Nephron (organoid): ENCODE measurements around the gene ZBTB42.
A peak's percentile ranks its signal among the peaks of the same experiment; 100 is the strongest.

Source experiments
- H3K27ac Mint-ChIP-seq, 3 experiments: 2 replicates each; pipeline ENCODE4 v1.8.0; 2020; ENCODE audit warnings: mixed read lengths in 3 of 3, mild to moderate bottlenecking in 2 of 3, moderate library complexity in 1 of 3
- H3K27me3 Mint-ChIP-seq: 2 replicates; pipeline ENCODE4 v1.8.0; 2021; ENCODE audit warnings: low read depth, mild to moderate bottlenecking, moderate library complexity, mixed read lengths
- H3K36me3 Mint-ChIP-seq: 2 replicates; pipeline ENCODE4 v1.8.0; 2020; ENCODE audit warnings: low read depth, mixed read lengths
- H3K4me1 Mint-ChIP-seq: 2 replicates; pipeline ENCODE4 v1.8.0; 2020; ENCODE audit warnings: mixed read lengths
- H3K4me3 Mint-ChIP-seq, 3 experiments: 2 replicates each; pipeline ENCODE4 v1.8.0; 2020; ENCODE audit warnings: mild to moderate bottlenecking in 3 of 3, mixed read lengths in 3 of 3, moderate library complexity in 2 of 3
- H3K9me3 Mint-ChIP-seq: 2 replicates; pipeline ENCODE4 v1.8.0; 2020; ENCODE audit warnings: mixed read lengths
- CTCF ChIP-seq, 3 experiments: fragments of 200-600 bp; sonication (generic); IDR thresholded peaks; one replicate each; pipeline ENCODE4 v1.5.0; 2021; ENCODE audit warnings: antibody characterized with exemption in 3 of 3; ENCODE audit not compliant: unreplicated experiment in 3 of 3

ZBTB42 gene

GRCh38 chr14:104821229-104821945 lies 20.5 kb downstream of the ZBTB42 start:
- H3K4me1 Mint-ChIP-seq = peaks cover 5% of the 10 kb centered on the region
- H3K27me3 Mint-ChIP-seq = peaks cover 27% of the 10 kb centered on the region
- peaks cover 4% of the 10 kb centered on the region for H3K9me3 Mint-ChIP-seq
- H3K4me3 Mint-ChIP-seq = peak overlapping the region in 1 of 3 experiments; percentile 38
- H3K27ac Mint-ChIP-seq = no peak overlapping the region
- H3K36me3 Mint-ChIP-seq = no peaks in the 10 kb centered on the region
- no peak for TF ChIP-seq CTCF (IDR thresholded peaks at IDR 0.05; ENCODE audit: unreplicated experiment in 3 of 3)

DNA sequence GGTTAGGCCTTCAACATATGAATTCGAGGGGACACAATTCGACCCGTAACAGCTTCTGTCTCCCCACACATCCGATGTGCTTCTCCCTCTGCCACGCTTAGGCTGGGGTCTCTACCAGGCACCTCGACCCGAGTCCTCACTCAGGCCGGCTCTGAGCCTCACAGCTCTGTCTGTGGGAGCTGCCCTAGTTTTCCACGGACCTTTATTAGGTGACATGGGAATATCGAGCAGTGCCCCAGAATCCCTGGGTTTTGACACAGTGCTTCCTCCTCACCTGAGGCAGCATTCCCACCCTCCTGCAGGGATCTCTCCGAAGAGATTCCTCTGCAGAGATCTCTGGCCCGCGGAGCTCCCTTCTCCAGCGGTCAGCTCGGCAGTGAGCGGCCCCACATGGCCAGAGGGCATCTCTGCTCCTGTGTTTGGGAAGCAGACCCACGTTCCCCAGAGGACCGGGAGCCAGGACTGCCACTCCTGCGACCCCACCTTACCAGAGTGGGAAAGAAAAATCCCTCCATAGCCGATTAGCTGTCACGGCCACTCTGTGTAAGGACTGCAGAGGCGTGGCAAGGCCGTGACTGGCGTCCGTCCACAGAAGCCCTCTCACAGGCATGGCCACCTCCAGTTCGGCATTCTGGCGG lies 21.2 kb downstream of the ZBTB42 start:
- TF ChIP-seq CTCF (IDR thresholded peaks at IDR 0.05; ENCODE audit: unreplicated experiment in 3 of 3) = no peak
- H3K4me3 Mint-ChIP-seq = peak overlapping the region in 1 of 3 experiments; percentile 38
- peaks cover 4% of the 10 kb centered on the region for H3K9me3 Mint-ChIP-seq
- H3K4me1 Mint-ChIP-seq = no peaks in the 10 kb centered on the region
- peaks cover 31% of the 10 kb centered on the region for H3K27me3 Mint-ChIP-seq
- no peak overlapping the region for H3K27ac Mint-ChIP-seq
- no peaks in the 10 kb centered on the region for H3K36me3 Mint-ChIP-seq

DNA sequence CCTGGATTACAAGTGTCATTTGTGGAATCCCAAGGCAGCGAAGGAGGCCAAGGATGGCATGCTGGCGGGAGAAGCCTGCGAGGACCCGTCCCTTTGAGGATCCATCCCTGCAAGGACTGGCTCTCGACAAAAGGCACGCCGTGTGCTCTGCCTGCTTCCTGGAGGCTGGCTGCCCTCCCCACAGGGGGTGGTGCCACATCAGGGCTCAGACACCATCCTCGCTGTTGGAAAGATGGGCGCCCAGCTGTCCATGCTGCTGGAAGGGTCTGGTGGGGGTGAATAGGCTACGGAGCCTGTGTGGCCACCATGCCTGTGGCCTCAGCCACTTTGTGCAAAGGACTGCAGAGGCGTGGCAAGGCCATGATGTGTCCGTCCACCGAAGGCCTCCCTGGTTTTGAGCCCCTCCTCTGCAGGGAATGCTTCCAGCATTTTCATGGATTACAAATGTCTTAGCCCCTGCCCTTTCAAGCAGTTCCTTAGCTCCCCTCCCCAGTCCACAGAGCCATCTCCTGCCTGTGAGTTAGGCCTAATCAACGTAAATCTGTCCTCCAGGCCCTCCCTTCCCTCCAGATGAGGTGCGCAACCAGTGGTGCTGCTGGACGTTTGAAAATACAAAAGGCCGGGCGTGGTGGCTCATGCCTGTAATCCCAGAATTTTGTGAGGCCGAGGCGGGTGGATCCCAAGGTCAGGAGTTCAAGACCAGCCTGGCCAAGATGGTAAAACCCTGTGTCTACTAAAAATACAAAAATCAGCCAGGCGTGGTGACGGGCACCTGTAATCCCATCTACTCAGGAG lies 22.1 kb downstream of the ZBTB42 start:
- Mint-ChIP-seq H3K9me3 (peaks cover 4% of the 10 kb centered on the region), H3K27ac (no peak overlapping the region), H3K4me3 (no peak overlapping the region), H3K4me1 (no peaks in the 10 kb centered on the region), H3K27me3 (peaks cover 33% of the 10 kb centered on the region), H3K36me3 (no peaks in the 10 kb centered on the region)
- no peak for TF ChIP-seq CTCF (IDR thresholded peaks at IDR 0.05; ENCODE audit: unreplicated experiment in 3 of 3)

DNA sequence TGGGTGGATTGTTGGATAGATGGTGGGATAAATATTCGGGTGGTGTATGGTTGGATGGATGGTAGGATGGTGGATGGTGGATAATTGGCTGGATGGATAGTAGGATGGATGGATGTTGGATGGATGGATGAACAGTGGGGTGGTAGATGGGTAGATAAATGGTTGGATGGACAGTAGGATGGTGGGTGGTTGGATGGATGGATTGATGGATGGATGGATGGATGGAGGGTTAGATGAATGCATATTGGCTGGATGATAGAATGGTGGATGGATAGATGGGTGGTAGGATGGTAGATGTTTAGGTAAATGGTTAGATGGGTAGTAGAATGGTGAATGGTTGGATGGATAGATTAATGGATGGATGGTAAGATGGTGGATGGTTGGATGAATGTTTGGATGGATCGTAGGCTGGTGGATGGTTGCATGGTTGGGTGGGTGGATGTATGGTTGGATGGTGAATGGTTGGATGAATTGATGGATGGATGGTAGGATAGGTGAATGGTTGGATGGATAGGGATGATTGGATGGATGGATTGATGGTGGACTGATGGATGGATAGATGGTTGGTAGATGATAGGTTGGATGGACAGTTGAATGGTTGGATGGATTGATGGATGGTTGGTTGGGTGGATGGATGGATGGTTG lies 23.6 kb downstream of the ZBTB42 start:
- H3K9me3 Mint-ChIP-seq = peaks cover 4% of the 10 kb centered on the region
- no peak for TF ChIP-seq CTCF (IDR thresholded peaks at IDR 0.05; ENCODE audit: unreplicated experiment in 3 of 3)
- H3K36me3 Mint-ChIP-seq = no peaks in the 10 kb centered on the region
- peaks cover 33% of the 10 kb centered on the region for H3K27me3 Mint-ChIP-seq
- no peaks in the 10 kb centered on the region for H3K4me1 Mint-ChIP-seq
- H3K4me3 Mint-ChIP-seq = peak overlapping the region; percentile 59 to 84 (median 77)
- no peak overlapping the region for H3K27ac Mint-ChIP-seq

DNA sequence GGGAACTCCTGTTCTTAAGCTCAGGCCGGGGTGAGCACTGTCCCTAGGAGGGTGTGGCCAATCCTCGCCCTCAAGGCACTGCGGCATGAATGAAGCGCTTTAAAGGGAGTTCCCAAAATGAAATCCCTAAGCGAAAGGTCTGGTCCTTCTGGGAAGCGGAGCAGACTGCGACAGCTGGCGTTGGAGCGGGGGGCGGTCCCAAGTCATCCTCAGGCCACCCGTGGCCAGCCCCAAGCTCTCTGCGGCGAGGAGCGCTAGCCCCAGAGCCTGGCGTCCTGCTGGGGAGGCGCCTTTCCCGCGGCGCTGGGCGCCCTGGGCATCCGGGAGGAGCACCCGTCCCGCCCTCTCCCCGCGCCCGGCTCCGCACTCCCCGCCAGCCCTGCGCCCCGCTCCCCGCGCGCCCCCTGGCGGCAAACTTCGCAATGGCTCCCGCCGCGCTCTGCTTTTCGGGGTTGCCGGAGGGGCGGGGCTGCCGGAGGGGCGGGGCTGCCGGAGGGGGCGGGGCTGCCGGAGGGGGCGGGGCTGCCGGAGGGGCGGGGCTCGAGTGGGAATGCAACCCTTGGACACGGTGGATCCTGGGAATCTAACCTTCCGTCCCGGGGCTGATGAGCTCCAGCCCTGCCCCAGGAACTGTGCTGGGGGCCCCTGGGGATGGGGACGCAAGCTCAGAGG lies 25.4 kb downstream of the ZBTB42 start:
- Mint-ChIP-seq H3K4me3 (peak overlapping the region; percentile 81 to 86 (median 84)), H3K27me3 (peaks cover 33% of the 10 kb centered on the region), H3K27ac (no peak overlapping the region), H3K36me3 (no peaks in the 10 kb centered on the region), H3K9me3 (peaks cover 4% of the 10 kb centered on the region), H3K4me1 (no peaks in the 10 kb centered on the region)
- TF ChIP-seq CTCF (IDR thresholded peaks at IDR 0.05; ENCODE audit: unreplicated experiment in 3 of 3) = peak; percentile 88 to 96 (median 93)
